Muscle of leg (tissue), 11 donors: ENCODE measurements around the gene CYP26A1. TPM values are rescaled to one million over a fixed set of nuclear protein-coding genes. Genes with fewer than 3 reads are reported as not detected.

Experiments
- DNase-seq: peaks from one replicate; pipeline ENCODE4 v3.0.0; 2013
- H3K27ac ChIP-seq: one replicate; pipeline ENCODE4 v1.5.1; 2013; ENCODE audit warnings: mild to moderate bottlenecking, low read length, control low read depth
- H3K27me3 ChIP-seq: one replicate; pipeline ENCODE4 v1.6.1; 2013; ENCODE audit warnings: low read length; ENCODE audit not compliant: control insufficient read depth, insufficient read depth
- H3K36me3 ChIP-seq: one replicate; pipeline ENCODE4 v1.6.1; 2013; ENCODE audit warnings: low read length; ENCODE audit not compliant: control insufficient read depth, insufficient read depth
- H3K4me1 ChIP-seq: one replicate; pipeline ENCODE4 v1.6.1; 2013; ENCODE audit warnings: low read length; ENCODE audit not compliant: control insufficient read depth, insufficient read depth
- H3K4me3 ChIP-seq: one replicate; pipeline ENCODE4 v1.5.1; 2013; ENCODE audit warnings: low read length, control low read depth
- H3K9me3 ChIP-seq: replicated peaks from 2 replicates; pipeline ENCODE4 v1.6.1; 2013; ENCODE audit warnings: low read depth, low read length; ENCODE audit not compliant: control insufficient read depth
- WGBS: methylation state at CpG from one replicate; pipeline ENCODE4 v1.1.5; 2013; ENCODE audit warnings: missing lambda C conversion rate; ENCODE audit not compliant: insufficient coverage; 5-methylcytosine and 5-hydroxymethylcytosine counted together
- polyA plus RNA-seq, 8 donors: library from polyadenylated mRNA; unstranded; fragments of 120-200 nt; gene quantifications; one replicate each; pipeline versions ENCODE4 v1.2.1 to v1.2.3, GENCODE V29; 2013; ENCODE audit warnings: inconsistent platforms in 1 of 8, low replicate concordance in 1 of 8; ENCODE audit not compliant: insufficient read length in 8 of 8, insufficient read depth in 1 of 8
- total RNA-seq: library from RNA; stranded (reverse); fragments of 120-200 nt; gene quantifications from one replicate; pipeline ENCODE4 v1.2.4, GENCODE V29; 2013

The CYP26A1 gene
- total and polyA plus RNA-seq, 9 donors: 0.23 to 1.8 (median 0.87) TPM; not detected in 1

- H3K36me3 ChIP-seq: no peaks in the 10 kb centered on the region
- H3K27me3 ChIP-seq: peaks cover 100% of the 10 kb centered on the region
- no peak for DNase-seq
- no peak overlapping the region for H3K4me3 ChIP-seq
- H3K9me3 ChIP-seq: no peaks in the 10 kb centered on the region
- no peak overlapping the region for H3K27ac ChIP-seq
- WGBS: 55% methylated on average over 3 of the region's 7 CpGs
- H3K4me1 ChIP-seq: peaks cover 47% of the 10 kb centered on the region
Measured at GRCh38 chr10:93071177-93071472, 2.6 kb upstream of the CYP26A1 start.

GRCh38 chr10:93071674-93072224, 1.9 kb upstream of the CYP26A1 start:
- no peaks in the 10 kb centered on the region for H3K36me3 ChIP-seq
- DNase-seq: no peak
- H3K9me3 ChIP-seq: no peaks in the 10 kb centered on the region
- H3K27me3 ChIP-seq: peaks cover 98% of the 10 kb centered on the region
- H3K27ac ChIP-seq: no peak overlapping the region
- H3K4me3 ChIP-seq: peak overlapping the region; percentile 11
- H3K4me1 ChIP-seq: peaks cover 47% of the 10 kb centered on the region
- 2% methylated on average over 36 of the region's 37 CpGs for WGBS

GRCh38 chr10:93072225-93072712, 1.4 kb upstream of the CYP26A1 start:
- DNase-seq: no peak
- Histone ChIP-seq H3K4me3 (peak overlapping the region; percentile 11), H3K4me1 (peaks cover 47% of the 10 kb centered on the region), H3K9me3 (no peaks in the 10 kb centered on the region), H3K27ac (no peak overlapping the region), H3K36me3 (no peaks in the 10 kb centered on the region), H3K27me3 (peaks cover 97% of the 10 kb centered on the region)
- under 1% methylated on average over 19 of the region's 27 CpGs for WGBS

- H3K36me3 ChIP-seq: no peaks in the 10 kb centered on the region
- H3K4me3 ChIP-seq: no peak overlapping the region
- 2% methylated on average over 33 of the region's 34 CpGs for WGBS
- H3K4me1 ChIP-seq: peaks cover 47% of the 10 kb centered on the region
- no peaks in the 10 kb centered on the region for H3K9me3 ChIP-seq
- no peak for DNase-seq
- H3K27me3 ChIP-seq: peaks cover 91% of the 10 kb centered on the region
- H3K27ac ChIP-seq: no peak overlapping the region
Measured at GRCh38 chr10:93072713-93073538, 767 bp upstream of the CYP26A1 start.

- no peak overlapping the region for H3K27ac ChIP-seq
- DNase-seq: peak; percentile 32
- H3K36me3 ChIP-seq: no peaks in the 10 kb centered on the region
- peak overlapping the region; percentile 24 for H3K4me3 ChIP-seq
- no peaks in the 10 kb centered on the region for H3K9me3 ChIP-seq
- WGBS: under 1% methylated on average over 36 of the region's 40 CpGs
- H3K4me1 ChIP-seq: peaks cover 36% of the 10 kb centered on the region
- H3K27me3 ChIP-seq: peaks cover 81% of the 10 kb centered on the region
Measured at GRCh38 chr10:93074147-93074596, 479 bp downstream of the CYP26A1 start.

GRCh38 chr10:93074597-93075368, 1.1 kb downstream of the CYP26A1 start:
- Histone ChIP-seq H3K9me3 (no peaks in the 10 kb centered on the region), H3K4me3 (peak overlapping the region; percentile 24), H3K27ac (no peak overlapping the region), H3K36me3 (no peaks in the 10 kb centered on the region), H3K27me3 (peaks cover 79% of the 10 kb centered on the region), H3K4me1 (peaks cover 36% of the 10 kb centered on the region)
- no peak for DNase-seq
- under 1% methylated on average over 67 of the region's 67 CpGs for WGBS

- WGBS: 15% methylated on average over 9 of the region's 25 CpGs
- peaks cover 44% of the 10 kb centered on the region for H3K4me1 ChIP-seq
- no peaks in the 10 kb centered on the region for H3K36me3 ChIP-seq
- H3K27me3 ChIP-seq: peaks cover 78% of the 10 kb centered on the region
- H3K4me3 ChIP-seq: no peak overlapping the region
- H3K9me3 ChIP-seq: no peaks in the 10 kb centered on the region
- no peak overlapping the region for H3K27ac ChIP-seq
- DNase-seq: no peak
Measured at GRCh38 chr10:93075369-93076221, 1.9 kb downstream of the CYP26A1 start.

- WGBS: no CpG with 5 or more reads among the region's 2 CpGs
- Histone ChIP-seq H3K4me3 (no peak overlapping the region), H3K27me3 (peaks cover 70% of the 10 kb centered on the region)
Measured at GRCh38 chr10:93076871-93077270, 3.2 kb downstream of the CYP26A1 start.

GRCh38 chr10:93077860-93078337, 4.2 kb downstream of the CYP26A1 start:
- DNase-seq: no peak
- Histone ChIP-seq H3K4me1 (peaks cover 33% of the 10 kb centered on the region), H3K27ac (no peak overlapping the region), H3K4me3 (no peak overlapping the region), H3K36me3 (no peaks in the 10 kb centered on the region), H3K27me3 (peaks cover 60% of the 10 kb centered on the region), H3K9me3 (no peaks in the 10 kb centered on the region)
- 81% methylated on average over 5 of the region's 5 CpGs for WGBS

More at GRCh38 chr10:93076871-93077270, 3.2 kb downstream of the CYP26A1 start:
- Histone ChIP-seq H3K4me1 (peaks cover 40% of the 10 kb centered on the region), H3K27ac (no peak overlapping the region), H3K36me3 (no peaks in the 10 kb centered on the region), H3K9me3 (no peaks in the 10 kb centered on the region)
- no peak for DNase-seq
